Sigmoid colon (tissue), 7 donors: ENCODE data around the gene JMJD6. TPM values are rescaled to one million over a fixed set of nuclear protein-coding genes. Genes with fewer than 3 reads are reported as not detected.

ENCODE experiments used
- DNase-seq: peaks from one replicate; pipeline ENCODE4 v3.0.0-alpha.2; 2019
- H3K27ac ChIP-seq, 4 donors: fragments of 200-600 bp; sonication (generic); one replicate each; pipeline ENCODE4 v1.5.1; 2016 to 2019; ENCODE audit warnings: mild to moderate bottlenecking in 1 of 4
- H3K27me3 ChIP-seq, 3 donors: fragments of 200-600 bp; sonication (generic); one replicate each; pipeline ENCODE4 v1.5.1; 2019; ENCODE audit warnings: mild to moderate bottlenecking in 1 of 3
- H3K36me3 ChIP-seq, 4 donors: fragments of 200-600 bp; sonication (generic); one replicate each; pipeline ENCODE4 v1.5.1; 2016 to 2019
- H3K4me1 ChIP-seq, 4 donors: fragments of 200-600 bp; sonication (generic); one replicate each; pipeline ENCODE4 v1.5.1; 2017 to 2019
- H3K4me3 ChIP-seq, 4 donors: fragments of 200-600 bp; sonication (generic); one replicate each; pipeline ENCODE4 v1.5.1; 2017 to 2019; ENCODE audit warnings: mild to moderate bottlenecking in 2 of 4, moderate library complexity in 1 of 4
- H3K9me3 ChIP-seq, 4 donors: fragments of 200-600 bp in 3 of 4; sonication (generic) in 3 of 4; one replicate each; pipeline versions ENCODE4 v1.5.1 to v1.6.1; 2013 to 2019
- CTCF ChIP-seq, 4 experiments: fragments of 450-650 bp in 3 of 4; fragments of 200-600 bp in 1 of 4; IDR thresholded peaks; one replicate each; pipeline ENCODE4 v1.5.1; 2016 to 2019; ENCODE audit warnings: antibody characterized with exemption in 4 of 4, mild to moderate bottlenecking in 3 of 4, moderate library complexity in 2 of 4
- EP300 ChIP-seq, 4 donors: sonication (generic); formaldehyde crosslinking; IDR thresholded peaks; one replicate each; pipeline ENCODE4 v1.6.1; 2017; ENCODE audit warnings: antibody characterized with exemption in 4 of 4
- POLR2A ChIP-seq, 2 donors: fragments of 450-650 bp; IDR thresholded peaks; one replicate each; pipeline ENCODE4 v1.6.1; 2016; ENCODE audit warnings: antibody characterized with exemption in 2 of 2, mild to moderate bottlenecking in 2 of 2, moderate library complexity in 2 of 2
- POLR2AphosphoS5 ChIP-seq, 4 donors: sonication (generic); formaldehyde crosslinking; IDR thresholded peaks; one replicate each; pipeline ENCODE4 v1.6.1; 2017; ENCODE audit warnings: antibody characterized with exemption in 4 of 4
- WGBS, 2 donors: extraction: QIAGEN DNeasy Blood & Tissue Kit; methylation state at CpG; one replicate each; pipeline ENCODE4 v1.1.7; 2013; 5-methylcytosine and 5-hydroxymethylcytosine counted together
- intact Hi-C: fragments of 100-400 bp; cut with DNase I; formaldehyde crosslinking; loops from one replicate; pipeline ENCODE4 v1.15.1; 2023
- polyA plus RNA-seq, 3 donors: library from polyadenylated mRNA; stranded (reverse); fragments of 200-250 nt; gene quantifications; one replicate each; pipeline ENCODE4 v1.2.3, GENCODE V29; 2013
- total RNA-seq, 4 donors: library from RNA; depleted of rRNA; stranded (reverse); fragments of >200 nt; gene quantifications; one replicate each; pipeline ENCODE4 v1.1.0, GENCODE V29; 2016
- donor health status: healthy with polysubstance abuse.
- donor health status: Bipolar disorder and iron deficiency.
- donor health status: healthy.

Gene JMJD6
- total and polyA plus RNA-seq, 7 donors: 21.3 to 37.3 (median 24.8) TPM

DNA sequence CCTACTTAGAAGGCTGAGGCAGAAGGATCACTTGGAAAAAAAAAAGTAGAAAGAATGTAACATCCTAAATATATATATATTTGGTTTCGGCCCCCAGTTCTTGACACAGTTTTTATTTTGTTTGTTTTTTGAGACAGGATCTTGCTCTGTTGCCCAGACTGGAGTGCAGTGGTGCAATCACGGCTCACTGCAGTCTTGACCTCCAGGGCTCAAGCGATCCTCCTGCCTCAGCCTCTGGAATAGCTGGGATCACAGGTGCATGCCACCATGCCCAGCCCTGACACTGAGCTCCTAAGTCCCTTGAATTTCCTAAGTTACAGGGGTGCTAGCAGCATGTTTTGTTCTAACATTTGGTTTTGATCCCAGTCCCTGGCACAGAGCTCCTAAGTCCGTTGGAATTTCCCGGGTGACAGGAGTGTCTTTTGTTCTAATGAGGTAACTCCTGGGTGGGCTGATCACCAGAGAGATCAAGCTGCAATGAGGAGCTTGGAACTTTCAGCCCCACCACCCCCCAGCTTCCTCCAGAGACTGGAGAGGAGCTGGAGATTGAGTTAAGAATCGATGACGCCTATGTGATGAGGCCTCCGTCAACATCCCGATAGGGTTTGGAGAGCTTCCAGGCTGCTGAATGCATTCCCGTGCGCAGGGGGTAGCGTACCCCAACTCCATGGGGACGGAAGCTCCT, 35.7 kb downstream of the JMJD6 start:
- peak overlapping the region; percentile 44 to 98 (median 72) for H3K27ac ChIP-seq

DNA sequence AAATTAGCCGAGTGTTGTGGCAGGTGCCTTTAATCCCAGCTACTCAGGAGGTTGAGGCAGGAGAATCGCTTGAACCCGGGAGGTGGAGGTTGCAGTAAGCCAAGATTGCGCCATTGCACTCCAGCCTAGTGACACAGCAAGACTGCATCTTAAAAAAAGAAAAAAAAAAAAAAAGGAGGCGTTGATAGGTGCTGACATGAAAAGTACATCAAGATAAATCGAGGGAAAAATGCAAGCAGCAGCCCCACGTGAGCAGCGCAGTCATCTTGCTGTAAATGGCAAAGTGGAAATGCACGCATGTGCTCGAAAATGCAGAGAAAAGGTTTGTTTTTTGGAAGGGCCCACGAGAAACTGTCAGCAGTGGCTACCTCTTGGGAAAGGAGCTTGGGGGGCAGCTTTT, 36.5 kb downstream of the JMJD6 start:
- H3K9me3 ChIP-seq: no peaks in the 10 kb centered on the region
- TF ChIP-seq CTCF (IDR thresholded peaks at IDR 0.05) (no peak), EP300 (IDR thresholded peaks at IDR 0.05) (no peak), POLR2A (IDR thresholded peaks at IDR 0.05) (no peak), POLR2AphosphoS5 (IDR thresholded peaks at IDR 0.05) (no peak)
- no peaks in the 10 kb centered on the region for H3K27me3 ChIP-seq
- DNase-seq: no peak
- peaks cover 0 to 8% (median 0%) of the 10 kb centered on the region in 4 donors for H3K36me3 ChIP-seq
- H3K4me1 ChIP-seq: peaks cover 2 to 96% (median 81%) of the 10 kb centered on the region in 4 donors
- peak overlapping the region; percentile 90 to 98 (median 93) for H3K27ac ChIP-seq
- H3K4me3 ChIP-seq: no peak overlapping the region
- intact Hi-C loops: loop anchor here (2.0 to 5.0 kb wide), 2 partner anchors 21 to 37 kb away; partner anchors contain the start of genes JMJD6, METTL23 and MXRA7
- WGBS, 2 donors: 92 to 95% methylated on average over 11 of the region's 11 CpGs

More for the DNA sequence above, 35.7 kb downstream of the JMJD6 start:
- H3K9me3 ChIP-seq: no peaks in the 10 kb centered on the region
- no peak for TF ChIP-seq CTCF (IDR thresholded peaks at IDR 0.05)
- no peak for TF ChIP-seq POLR2AphosphoS5 (IDR thresholded peaks at IDR 0.05)
- TF ChIP-seq POLR2A (IDR thresholded peaks at IDR 0.05): no peak
- TF ChIP-seq EP300 (IDR thresholded peaks at IDR 0.05): no peak
- WGBS, 2 donors: 92 to 93% methylated on average over 13 of the region's 13 CpGs
- H3K4me3 ChIP-seq: no peak overlapping the region
- intact Hi-C loops: no loop called here
- H3K27me3 ChIP-seq: no peaks in the 10 kb centered on the region
- DNase-seq: no peak
- H3K4me1 ChIP-seq: peaks cover 2 to 93% (median 81%) of the 10 kb centered on the region in 4 donors
- H3K36me3 ChIP-seq: peaks cover 0 to 2% (median 0%) of the 10 kb centered on the region in 4 donors

DNA sequence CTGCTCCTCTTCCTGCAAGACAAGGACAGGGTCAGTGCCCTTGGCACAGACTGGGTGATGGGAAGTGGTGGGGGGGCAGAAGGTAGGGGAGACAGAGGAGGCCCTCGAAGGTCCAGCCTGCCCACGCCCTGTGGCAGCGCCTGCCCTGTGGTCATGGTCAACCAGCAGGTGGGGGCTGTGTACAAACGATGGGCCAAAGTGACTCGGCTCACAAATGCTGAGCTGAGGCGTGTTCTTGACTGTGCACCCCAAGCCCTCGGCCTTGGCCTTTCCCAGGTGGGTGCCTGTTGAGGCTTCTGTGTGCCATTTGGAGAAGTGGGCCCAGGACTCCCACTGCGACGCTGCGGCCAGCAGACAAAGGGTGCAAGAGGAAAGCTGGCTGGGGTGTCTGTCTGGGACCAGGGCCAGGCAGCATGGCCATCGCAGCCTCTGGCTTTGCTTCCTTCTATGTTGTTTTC, 38.2 kb downstream of the JMJD6 start:
- peak overlapping the region in 2 of 4 donors; percentile 12 for H3K4me3 ChIP-seq
- WGBS, 2 donors: 57 to 73% methylated on average over 11 of the region's 11 CpGs
- peaks cover 2 to 99% (median 90%) of the 10 kb centered on the region in 4 donors for H3K4me1 ChIP-seq
- H3K27ac ChIP-seq: peak overlapping the region; percentile 90 to 98 (median 93)
- peak; percentile 75 for DNase-seq
- no peaks in the 10 kb centered on the region for H3K27me3 ChIP-seq
- intact Hi-C loops: loop anchor here (2.0 to 5.0 kb wide), 2 partner anchors 23 to 39 kb away; partner anchors contain the start of genes JMJD6, METTL23 and MXRA7
- TF ChIP-seq EP300 (IDR thresholded peaks at IDR 0.05) (no peak), POLR2AphosphoS5 (IDR thresholded peaks at IDR 0.05) (no peak), POLR2A (IDR thresholded peaks at IDR 0.05) (no peak), CTCF (IDR thresholded peaks at IDR 0.05) (no peak)
- H3K9me3 ChIP-seq: no peaks in the 10 kb centered on the region
- H3K36me3 ChIP-seq: peaks cover 0 to 24% (median 2%) of the 10 kb centered on the region in 4 donors

GRCh38 chr17:76687298-76688164, 38.9 kb downstream of the JMJD6 start:
- WGBS, 2 donors: 80 to 87% methylated on average over 26 of the region's 26 CpGs
- peak overlapping the region; percentile 90 to 98 (median 93) for H3K27ac ChIP-seq
- TF ChIP-seq POLR2A (IDR thresholded peaks at IDR 0.05) (peak in 1 of 2 donors; percentile 23), EP300 (IDR thresholded peaks at IDR 0.05) (peak in 1 of 4 donors; percentile 80), POLR2AphosphoS5 (IDR thresholded peaks at IDR 0.05) (peak; percentile 52 to 86 (median 74)), CTCF (IDR thresholded peaks at IDR 0.05) (no peak)
- intact Hi-C loops: loop anchor here (2.0 to 5.0 kb wide), 2 partner anchors 23 to 40 kb away; partner anchors contain the start of genes JMJD6, METTL23 and MXRA7
- H3K36me3 ChIP-seq: peaks cover 0 to 29% (median 2%) of the 10 kb centered on the region in 4 donors
- peak; percentile 90 for DNase-seq
- peaks cover 2 to 100% (median 97%) of the 10 kb centered on the region in 4 donors for H3K4me1 ChIP-seq
- H3K27me3 ChIP-seq: no peaks in the 10 kb centered on the region
- peak overlapping the region in 2 of 4 donors; percentile 12 for H3K4me3 ChIP-seq
- no peaks in the 10 kb centered on the region for H3K9me3 ChIP-seq
